Breast epithelium (tissue), 4 donors: Measurements from ENCODE around the gene ONECUT1. TPM values are rescaled to one million over a fixed set of nuclear protein-coding genes. Genes with fewer than 3 reads are reported as not detected.

Experiments
- DNase-seq, 2 donors: peaks; one replicate each; pipeline ENCODE4 v3.0.0-alpha.2; 2019; ENCODE audit warnings: low spot score in 2 of 2
- H3K27ac ChIP-seq, 2 donors: fragments of 200-600 bp; sonication (generic) in 1 of 2; one replicate each; pipeline ENCODE4 v1.5.1; 2016 to 2019; ENCODE audit warnings: mild to moderate bottlenecking in 1 of 2
- H3K27me3 ChIP-seq, 2 donors: fragments of 200-600 bp; sonication (generic) in 1 of 2; one replicate each; pipeline versions ENCODE4 v1.5.1 to v1.6.0; 2017 to 2019; ENCODE audit warnings: control low read depth in 1 of 2, mild to moderate bottlenecking in 1 of 2
- H3K36me3 ChIP-seq: fragments of 200-600 bp; one replicate; pipeline ENCODE4 v1.5.1; 2019
- H3K4me1 ChIP-seq, 2 donors: fragments of 200-600 bp; sonication (generic); one replicate each; pipeline ENCODE4 v1.5.1; 2016 to 2019; ENCODE audit warnings: control low read depth in 1 of 2
- H3K4me3 ChIP-seq, 3 donors: fragments of 200-600 bp; sonication (generic); 1 replicate in 2 of 3; 2 replicates in 1 of 3; pipeline ENCODE4 v1.5.1; 2016 to 2019; ENCODE audit warnings: mild to moderate bottlenecking in 3 of 3, moderate library complexity in 2 of 3
- H3K9me3 ChIP-seq, 2 donors: fragments of 200-600 bp; sonication (generic) in 1 of 2; one replicate each; pipeline ENCODE4 v1.5.1; 2016 to 2019; ENCODE audit warnings: control low read depth in 1 of 2
- POLR2A ChIP-seq: fragments of 450-650 bp; IDR thresholded peaks from one replicate; pipeline ENCODE4 v1.6.1; 2016; ENCODE audit warnings: antibody characterized with exemption, mild to moderate bottlenecking, moderate library complexity
- POLR2AphosphoS5 ChIP-seq, 3 donors: sonication (generic); formaldehyde crosslinking; IDR thresholded peaks; one replicate each; pipeline ENCODE4 v1.6.1; 2017; ENCODE audit warnings: antibody characterized with exemption in 3 of 3
- intact Hi-C: fragments of 100-400 bp; cut with DNase I; formaldehyde crosslinking; loops from one replicate; pipeline ENCODE4 v1.15.1; 2023; ENCODE audit warnings: low total_unique reads
- total RNA-seq, 3 donors: library from RNA; depleted of rRNA; stranded (reverse); fragments of >200 nt; gene quantifications; one replicate each; pipeline ENCODE4 v1.1.0, GENCODE V29; 2016
- TF ChIP-seq, protein P1 (sequence below), 3 donors: fragments of 450-650 bp; IDR thresholded peaks; one replicate each; pipeline ENCODE4 v1.5.1; 2016 to 2017; ENCODE audit warnings: antibody characterized with exemption in 3 of 3, mild to moderate bottlenecking in 3 of 3, moderate library complexity in 3 of 3

Gene ONECUT1
- total RNA-seq, 3 donors from 2014 or later: not detected

DNA sequence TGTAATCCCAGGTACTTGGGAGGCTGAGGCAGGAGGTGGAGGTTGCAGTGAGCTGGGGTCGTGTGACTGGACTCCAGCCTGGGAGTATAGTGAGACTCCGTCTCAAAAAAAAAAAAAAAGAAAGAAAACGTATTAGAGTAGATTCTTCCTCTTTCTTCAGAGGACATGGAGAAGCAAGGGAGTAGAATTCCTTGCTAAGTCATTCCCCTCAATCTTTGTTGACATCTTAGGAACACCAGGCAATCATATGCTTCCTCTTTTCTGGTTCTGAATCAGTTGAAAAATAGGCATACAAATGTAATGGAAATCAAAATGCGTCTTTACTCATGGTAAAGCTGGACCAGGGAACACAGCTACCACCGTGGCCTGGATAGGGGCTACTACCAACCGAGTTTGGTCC is 72.7 kb downstream of the ONECUT1 start:
- Histone ChIP-seq H3K4me1 (no peaks in the 10 kb centered on the region), H3K36me3 (no peaks in the 10 kb centered on the region), H3K9me3 (no peaks in the 10 kb centered on the region), H3K27ac (no peak overlapping the region), H3K4me3 (no peak overlapping the region), H3K27me3 (no peaks in the 10 kb centered on the region)
- no peak for TF ChIP-seq POLR2A
- TF ChIP-seq, protein P1, sequence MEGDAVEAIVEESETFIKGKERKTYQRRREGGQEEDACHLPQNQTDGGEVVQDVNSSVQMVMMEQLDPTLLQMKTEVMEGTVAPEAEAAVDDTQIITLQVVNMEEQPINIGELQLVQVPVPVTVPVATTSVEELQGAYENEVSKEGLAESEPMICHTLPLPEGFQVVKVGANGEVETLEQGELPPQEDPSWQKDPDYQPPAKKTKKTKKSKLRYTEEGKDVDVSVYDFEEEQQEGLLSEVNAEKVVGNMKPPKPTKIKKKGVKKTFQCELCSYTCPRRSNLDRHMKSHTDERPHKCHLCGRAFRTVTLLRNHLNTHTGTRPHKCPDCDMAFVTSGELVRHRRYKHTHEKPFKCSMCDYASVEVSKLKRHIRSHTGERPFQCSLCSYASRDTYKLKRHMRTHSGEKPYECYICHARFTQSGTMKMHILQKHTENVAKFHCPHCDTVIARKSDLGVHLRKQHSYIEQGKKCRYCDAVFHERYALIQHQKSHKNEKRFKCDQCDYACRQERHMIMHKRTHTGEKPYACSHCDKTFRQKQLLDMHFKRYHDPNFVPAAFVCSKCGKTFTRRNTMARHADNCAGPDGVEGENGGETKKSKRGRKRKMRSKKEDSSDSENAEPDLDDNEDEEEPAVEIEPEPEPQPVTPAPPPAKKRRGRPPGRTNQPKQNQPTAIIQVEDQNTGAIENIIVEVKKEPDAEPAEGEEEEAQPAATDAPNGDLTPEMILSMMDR (IDR thresholded peaks at IDR 0.05): no peak
- TF ChIP-seq POLR2AphosphoS5 (IDR thresholded peaks at IDR 0.05): no peak
- DNase-seq: no peak
- intact Hi-C loops: no loop called here

DNA sequence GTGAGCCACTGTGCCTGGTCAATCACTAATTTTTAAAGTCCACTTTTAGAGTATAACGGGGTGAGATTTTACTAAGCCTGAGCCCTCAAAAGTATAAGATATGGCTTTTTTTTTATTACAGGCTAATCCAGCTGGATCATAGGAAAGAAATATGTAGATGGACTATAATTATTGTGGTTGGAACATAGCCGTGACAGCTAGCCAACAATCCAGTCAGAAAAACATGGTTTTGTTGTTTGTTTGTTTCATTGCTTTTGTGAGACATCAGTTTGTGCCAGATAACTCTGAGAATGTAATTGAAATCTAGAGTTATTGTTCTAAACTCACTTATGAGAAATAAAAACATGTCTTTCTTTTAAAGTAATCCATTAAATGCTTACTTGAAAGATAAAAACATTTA is 73.6 kb downstream of the ONECUT1 start:
- no peak overlapping the region for H3K4me3 ChIP-seq
- no peaks in the 10 kb centered on the region for H3K27me3 ChIP-seq
- no peaks in the 10 kb centered on the region for H3K36me3 ChIP-seq
- H3K27ac ChIP-seq: no peak overlapping the region
- H3K9me3 ChIP-seq: no peaks in the 10 kb centered on the region
- intact Hi-C loops: no loop called here
- DNase-seq: no peak
- TF ChIP-seq, protein P1 (IDR thresholded peaks at IDR 0.05): no peak
- TF ChIP-seq POLR2AphosphoS5 (IDR thresholded peaks at IDR 0.05) (no peak), POLR2A (no peak)
- no peaks in the 10 kb centered on the region for H3K4me1 ChIP-seq

DNA sequence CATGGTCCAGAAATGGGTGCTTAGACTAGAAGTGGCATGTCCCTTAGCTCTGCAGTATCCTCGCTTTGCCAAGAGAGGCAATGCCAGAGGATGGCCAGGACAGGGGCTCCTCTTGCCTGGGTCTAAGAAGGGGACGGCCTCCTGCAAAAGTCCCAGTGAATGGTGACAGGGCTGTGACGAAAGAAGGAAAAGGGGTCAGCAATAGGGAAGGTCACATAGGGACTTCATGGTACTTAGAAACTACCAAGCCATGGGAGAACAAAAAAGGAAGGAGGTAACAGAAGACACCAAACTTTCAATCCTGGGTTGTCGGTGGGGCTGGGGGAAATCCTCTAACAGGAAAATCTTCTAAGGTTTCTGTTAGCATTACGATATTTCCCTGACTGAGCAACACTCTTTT is 74.7 kb downstream of the ONECUT1 start:
- H3K4me1 ChIP-seq: no peaks in the 10 kb centered on the region
- H3K4me3 ChIP-seq: no peak overlapping the region
- no peaks in the 10 kb centered on the region for H3K27me3 ChIP-seq
- no peak overlapping the region for H3K27ac ChIP-seq
- TF ChIP-seq POLR2A: no peak
- no peak for TF ChIP-seq POLR2AphosphoS5 (IDR thresholded peaks at IDR 0.05)
- TF ChIP-seq, protein P1 (IDR thresholded peaks at IDR 0.05): no peak
- DNase-seq: no peak
- no peaks in the 10 kb centered on the region for H3K36me3 ChIP-seq
- H3K9me3 ChIP-seq: no peaks in the 10 kb centered on the region
- intact Hi-C loops: no loop called here

DNA sequence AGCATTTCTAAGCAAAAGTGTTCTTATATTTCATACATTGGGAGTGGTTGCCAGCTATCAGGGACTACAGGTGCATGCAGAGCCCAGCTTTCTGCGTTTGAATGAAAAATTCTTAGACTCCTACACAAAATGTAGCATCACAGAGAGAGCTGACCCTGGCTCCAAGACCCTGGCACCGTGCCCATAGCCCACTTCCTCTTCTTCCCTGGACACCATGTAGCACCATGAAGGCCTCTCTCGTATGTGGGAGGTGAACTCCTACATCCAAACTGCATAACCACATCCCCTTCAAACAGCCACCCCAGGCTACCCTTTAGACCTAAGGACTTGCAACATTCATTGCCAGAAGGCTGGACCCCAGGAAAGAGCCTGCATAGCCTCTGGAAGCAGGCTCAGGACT is 75.2 kb downstream of the ONECUT1 start:
- DNase-seq: no peak
- Histone ChIP-seq H3K9me3 (no peaks in the 10 kb centered on the region), H3K36me3 (no peaks in the 10 kb centered on the region), H3K27me3 (no peaks in the 10 kb centered on the region), H3K4me1 (no peaks in the 10 kb centered on the region), H3K4me3 (no peak overlapping the region), H3K27ac (no peak overlapping the region)
- intact Hi-C loops: no loop called here
- no peak for TF ChIP-seq POLR2AphosphoS5 (IDR thresholded peaks at IDR 0.05)
- TF ChIP-seq, protein P1 (IDR thresholded peaks at IDR 0.05): no peak
- TF ChIP-seq POLR2A: no peak

DNA sequence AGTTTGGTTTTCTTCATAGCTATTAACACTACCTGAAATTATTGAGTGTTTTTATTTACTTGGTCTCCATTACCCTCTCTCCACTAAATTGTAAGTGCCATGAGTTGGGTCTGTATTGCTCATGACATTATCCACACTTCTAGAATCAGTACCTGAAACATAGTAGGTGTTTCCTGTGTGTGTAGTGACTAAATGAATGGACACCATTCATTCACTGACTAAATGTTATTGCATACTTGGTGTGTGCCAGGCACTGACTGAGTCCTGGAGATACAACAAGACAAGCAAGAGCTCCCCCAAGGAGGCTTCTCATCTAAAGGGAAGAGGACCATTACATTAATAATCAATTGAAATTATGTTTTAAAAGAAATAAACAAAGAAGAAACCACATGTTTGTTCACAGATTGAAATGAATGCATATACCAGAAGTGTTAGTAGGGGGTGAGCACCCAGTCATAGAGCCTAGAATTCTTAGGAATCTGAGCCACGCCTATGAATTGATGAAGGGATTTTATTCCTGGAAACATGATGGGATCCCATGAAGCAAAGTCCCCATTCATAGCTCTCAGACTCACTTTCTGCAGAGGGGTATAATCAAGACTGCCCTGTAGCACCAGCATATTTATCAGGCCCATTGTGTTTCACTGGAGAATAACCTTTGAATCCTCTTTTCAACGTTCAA is 79.3 kb downstream of the ONECUT1 start:
- Histone ChIP-seq H3K4me1 (no peaks in the 10 kb centered on the region), H3K9me3 (no peaks in the 10 kb centered on the region), H3K27ac (peak overlapping the region in 1 of 2 donors; percentile 43), H3K27me3 (no peaks in the 10 kb centered on the region), H3K36me3 (no peaks in the 10 kb centered on the region), H3K4me3 (no peak overlapping the region)
- intact Hi-C loops: no loop called here
- TF ChIP-seq, protein P1 (IDR thresholded peaks at IDR 0.05): no peak
- TF ChIP-seq POLR2AphosphoS5 (IDR thresholded peaks at IDR 0.05) (no peak), POLR2A (no peak)
- DNase-seq: no peak
